Posterior cingulate gyrus (tissue), 11 donors: ENCODE data around the gene ADAM12.
A peak's percentile ranks its signal among the peaks of the same experiment; 100 is the strongest.

ENCODE experiments used
- DNase-seq, 10 donors: peaks; one replicate each; pipeline versions ENCODE4 v3.0.0 to v3.0.0-alpha.2; 2020 to 2021; ENCODE audit warnings: mixed read lengths in 3 of 10
- intact Hi-C: fragments of 100-400 bp; cut with DNase I; formaldehyde crosslinking; loops from one replicate; pipeline ENCODE4 v1.15.1; 2023

ADAM12 gene, protein sequence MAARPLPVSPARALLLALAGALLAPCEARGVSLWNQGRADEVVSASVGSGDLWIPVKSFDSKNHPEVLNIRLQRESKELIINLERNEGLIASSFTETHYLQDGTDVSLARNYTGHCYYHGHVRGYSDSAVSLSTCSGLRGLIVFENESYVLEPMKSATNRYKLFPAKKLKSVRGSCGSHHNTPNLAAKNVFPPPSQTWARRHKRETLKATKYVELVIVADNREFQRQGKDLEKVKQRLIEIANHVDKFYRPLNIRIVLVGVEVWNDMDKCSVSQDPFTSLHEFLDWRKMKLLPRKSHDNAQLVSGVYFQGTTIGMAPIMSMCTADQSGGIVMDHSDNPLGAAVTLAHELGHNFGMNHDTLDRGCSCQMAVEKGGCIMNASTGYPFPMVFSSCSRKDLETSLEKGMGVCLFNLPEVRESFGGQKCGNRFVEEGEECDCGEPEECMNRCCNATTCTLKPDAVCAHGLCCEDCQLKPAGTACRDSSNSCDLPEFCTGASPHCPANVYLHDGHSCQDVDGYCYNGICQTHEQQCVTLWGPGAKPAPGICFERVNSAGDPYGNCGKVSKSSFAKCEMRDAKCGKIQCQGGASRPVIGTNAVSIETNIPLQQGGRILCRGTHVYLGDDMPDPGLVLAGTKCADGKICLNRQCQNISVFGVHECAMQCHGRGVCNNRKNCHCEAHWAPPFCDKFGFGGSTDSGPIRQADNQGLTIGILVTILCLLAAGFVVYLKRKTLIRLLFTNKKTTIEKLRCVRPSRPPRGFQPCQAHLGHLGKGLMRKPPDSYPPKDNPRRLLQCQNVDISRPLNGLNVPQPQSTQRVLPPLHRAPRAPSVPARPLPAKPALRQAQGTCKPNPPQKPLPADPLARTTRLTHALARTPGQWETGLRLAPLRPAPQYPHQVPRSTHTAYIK

DNA sequence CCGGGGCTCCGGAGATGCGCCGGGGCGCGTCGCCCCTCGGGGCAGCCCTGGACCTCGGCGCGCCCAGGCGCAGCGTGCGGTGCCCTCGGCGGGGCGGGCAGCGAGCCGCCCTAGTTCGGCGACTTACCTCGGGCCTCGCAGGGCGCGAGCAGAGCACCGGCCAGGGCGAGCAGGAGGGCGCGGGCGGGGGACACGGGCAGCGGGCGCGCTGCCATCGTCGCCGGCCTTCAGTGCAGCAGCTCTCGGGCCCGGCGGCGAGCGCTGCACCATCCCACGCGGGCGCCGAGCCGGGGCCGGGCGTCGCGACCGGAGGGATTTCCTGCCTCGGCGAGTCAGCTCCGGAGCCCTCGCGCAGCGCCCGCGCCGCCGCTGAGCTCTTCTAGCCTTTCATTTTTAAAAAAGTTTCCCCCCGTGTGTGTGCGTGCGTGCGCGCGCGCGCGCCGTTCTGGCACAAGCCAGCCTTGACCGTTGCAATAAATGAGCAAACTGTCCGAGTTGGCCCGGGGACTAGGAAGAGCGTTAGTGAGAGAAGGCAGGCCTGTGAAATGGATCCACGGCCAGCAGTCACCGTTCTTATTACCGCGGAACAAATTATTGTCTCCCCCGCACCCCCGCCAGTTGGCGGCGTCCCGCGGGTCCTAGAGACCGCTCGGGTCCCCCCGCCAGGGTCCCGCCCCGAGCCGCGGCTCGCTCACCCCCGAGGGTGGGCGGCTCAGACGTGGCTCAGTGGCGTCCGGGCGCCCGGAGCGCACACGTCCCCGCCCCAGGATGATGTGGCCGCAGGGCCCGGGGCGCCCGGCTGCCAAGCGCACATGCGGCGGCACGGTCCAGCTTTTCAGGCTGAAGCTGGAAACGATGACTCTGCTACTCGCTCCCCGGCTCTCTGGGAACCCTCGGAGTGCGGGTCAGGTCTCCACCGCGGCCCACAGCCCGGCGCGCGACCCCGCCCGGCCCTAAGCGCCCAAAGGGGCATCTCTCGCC, at the start of gene ADAM12:
ADAM12 (minus strand) TSS at position 547 of the 981 bp plus-strand sequence; CDS start at position 215, 332 bp downstream.
- DNase-seq, result peak in 9 of 10 donors; percentile 16 to 84 (median 30)
- intact Hi-C loops, result loop anchor here (1.0 kb wide), 1 partner anchor 406 kb away; no protein-coding TSS in a partner anchor

DNA sequence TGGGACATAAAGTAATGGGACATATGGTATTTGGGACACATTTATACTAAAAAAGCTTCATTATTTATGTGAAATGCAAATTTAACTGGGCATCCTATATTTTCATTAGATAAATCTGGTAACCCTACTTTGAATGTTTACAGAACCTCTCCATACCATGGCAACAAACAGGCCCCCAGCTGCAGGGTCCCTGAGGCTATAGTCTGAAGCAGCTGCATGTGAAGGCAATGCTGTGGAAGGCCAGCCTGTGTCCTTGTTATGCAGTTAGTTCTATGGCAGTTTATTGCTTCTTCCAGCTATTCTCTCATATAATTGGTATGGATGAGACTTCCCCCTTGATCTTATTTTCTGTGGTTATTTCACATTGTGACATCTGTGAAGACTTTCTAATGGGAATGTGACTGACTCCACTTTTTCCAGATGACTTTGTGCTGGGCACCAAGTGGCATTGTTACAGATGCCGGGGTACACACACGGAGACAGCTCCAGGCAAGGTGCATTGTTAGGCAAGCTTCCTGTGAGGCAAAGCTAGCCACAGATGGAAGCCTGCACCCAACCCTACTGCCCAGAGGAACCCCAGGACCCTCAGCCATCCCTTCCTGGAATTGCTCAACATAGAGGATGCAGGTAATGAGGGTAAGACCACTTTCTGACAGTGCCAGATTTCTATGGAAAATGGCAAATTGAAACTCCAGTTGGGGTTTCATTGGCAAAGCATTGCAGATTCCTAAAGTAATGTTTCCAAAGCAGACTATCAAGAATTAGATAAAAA, 49.5 kb upstream of the ADAM12 start:
- intact Hi-C loops, result no loop called here
- peak in 1 of 10 donors; percentile 24 for DNase-seq

DNA sequence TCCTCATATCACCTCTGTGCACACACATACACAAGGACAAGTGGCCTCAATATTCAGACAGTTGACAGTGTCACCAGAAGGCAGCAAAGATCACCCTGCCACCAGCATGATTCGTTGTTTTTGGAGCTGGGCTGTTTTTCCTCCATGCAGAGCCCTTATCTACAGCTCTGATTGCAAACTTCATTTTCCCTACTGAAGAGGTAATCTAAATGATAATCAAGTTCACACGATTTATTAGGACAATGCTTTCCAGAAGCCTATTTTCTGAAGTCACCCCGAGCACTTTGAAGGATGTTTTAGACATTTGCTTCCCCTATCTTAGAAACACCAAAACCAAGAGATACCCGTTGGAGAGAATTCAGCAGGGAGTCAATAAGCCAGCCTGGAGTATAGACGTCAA, 46.0 kb upstream of the ADAM12 start:
- intact Hi-C loops, result no loop called here
- no peak for DNase-seq

DNA sequence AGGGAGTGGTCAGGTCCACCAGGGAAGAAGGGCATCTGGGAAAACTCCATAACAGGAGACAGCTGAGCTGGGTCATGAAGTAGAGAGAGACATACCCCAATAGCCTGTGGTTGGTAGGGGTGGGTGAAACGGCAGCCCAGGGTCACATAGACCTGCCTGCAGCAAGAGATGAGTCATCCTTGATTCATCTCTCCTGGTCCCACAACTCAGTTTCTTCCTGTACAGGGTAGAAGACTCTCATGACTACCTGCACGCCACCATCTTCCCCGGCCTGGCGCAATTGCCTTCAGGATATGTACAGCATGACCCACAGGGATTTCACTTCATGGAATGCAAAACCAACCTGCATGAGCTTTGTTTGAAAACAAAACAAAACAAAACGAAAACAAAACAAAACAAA, 45.1 kb upstream of the ADAM12 start:
- DNase-seq, result peak in 1 of 10 donors; percentile 22
- intact Hi-C loops, result no loop called here

DNA sequence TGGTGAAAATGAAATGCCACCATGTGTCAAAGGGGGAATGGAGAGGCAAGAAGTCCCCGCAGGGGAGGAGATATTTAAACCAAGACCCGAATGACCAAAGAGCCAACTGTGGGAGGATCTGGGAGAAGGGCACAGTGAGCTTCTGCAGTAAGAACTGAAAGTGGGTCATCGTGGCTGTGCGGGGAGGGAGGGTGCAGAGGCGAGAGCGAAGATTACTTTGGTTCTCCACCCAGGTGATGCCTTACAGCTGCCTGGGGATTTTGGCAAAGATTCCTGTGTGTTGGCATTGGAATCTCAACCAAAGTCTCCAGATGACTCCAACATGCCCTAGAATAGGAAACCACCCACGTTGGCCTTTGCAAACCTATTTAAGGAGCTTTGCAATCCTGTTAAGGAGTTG, 44.2 kb upstream of the ADAM12 start:
- DNase-seq, result peak in 4 of 10 donors; percentile 12 to 78 (median 44)
- intact Hi-C loops, result no loop called here

DNA sequence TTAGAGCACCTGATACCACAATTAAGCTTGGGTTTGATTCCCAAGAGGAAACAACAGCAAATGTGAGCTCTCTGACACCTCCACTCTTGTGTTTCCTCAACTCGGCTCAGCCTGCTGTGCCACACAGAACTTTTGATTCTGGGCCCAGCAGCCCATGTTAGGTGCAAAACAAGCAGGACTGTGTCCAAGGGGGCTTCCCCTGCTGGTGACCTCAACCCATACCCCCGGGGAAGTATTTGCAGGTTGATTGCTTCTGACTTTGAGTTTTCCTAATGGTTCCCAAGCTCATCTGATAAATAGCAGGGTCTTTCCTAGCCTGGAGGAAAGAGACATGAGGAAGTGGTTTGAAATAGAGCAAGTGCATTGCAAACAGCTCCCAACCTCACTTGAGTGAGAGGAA, 43.5 kb upstream of the ADAM12 start:
- intact Hi-C loops, result no loop called here
- DNase-seq, result peak in 1 of 10 donors; percentile 54

DNA sequence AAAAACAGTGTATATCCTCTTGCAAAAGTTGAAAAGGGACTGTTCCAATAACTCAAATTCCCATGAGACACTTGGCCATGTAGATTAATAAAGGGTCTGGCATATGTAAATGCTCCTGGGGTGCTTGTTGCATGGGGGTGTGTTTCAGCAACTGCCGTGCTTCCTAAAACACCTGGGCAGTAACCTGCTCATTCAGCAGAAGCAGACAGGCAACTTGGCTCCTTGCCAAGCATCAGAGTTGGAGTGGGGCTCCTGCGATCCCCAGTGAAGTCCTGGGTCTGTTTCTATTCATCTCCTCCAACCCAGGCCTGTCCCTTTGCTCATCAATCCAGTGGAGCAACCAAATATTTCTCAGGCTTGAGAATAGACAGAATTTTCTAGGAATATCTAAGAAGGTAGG, 42.2 kb upstream of the ADAM12 start:
- intact Hi-C loops, result no loop called here

DNA sequence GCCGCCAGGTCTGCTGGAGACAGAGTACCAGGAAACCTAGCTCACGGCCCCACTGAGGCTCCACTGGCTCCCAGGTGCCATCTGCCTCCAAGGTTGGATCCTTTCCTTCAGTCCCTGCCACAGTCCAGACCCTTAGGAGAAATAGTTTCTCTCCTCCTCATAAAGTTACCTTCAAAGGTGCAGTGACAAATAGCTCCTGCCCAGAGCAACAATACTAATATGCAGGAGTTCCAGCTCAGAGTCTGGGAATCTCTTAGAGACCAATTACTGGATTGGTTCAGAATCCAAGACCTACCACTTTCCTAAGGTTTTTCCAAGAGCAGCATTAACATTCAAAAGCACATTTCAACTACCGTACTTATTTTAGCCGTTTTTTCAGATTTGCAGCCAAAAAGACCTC, 41.0 kb upstream of the ADAM12 start:
- intact Hi-C loops, result no loop called here
- no peak for DNase-seq

More for the DNA sequence above, 42.2 kb upstream of the ADAM12 start:
- DNase-seq, result no peak

DNA sequence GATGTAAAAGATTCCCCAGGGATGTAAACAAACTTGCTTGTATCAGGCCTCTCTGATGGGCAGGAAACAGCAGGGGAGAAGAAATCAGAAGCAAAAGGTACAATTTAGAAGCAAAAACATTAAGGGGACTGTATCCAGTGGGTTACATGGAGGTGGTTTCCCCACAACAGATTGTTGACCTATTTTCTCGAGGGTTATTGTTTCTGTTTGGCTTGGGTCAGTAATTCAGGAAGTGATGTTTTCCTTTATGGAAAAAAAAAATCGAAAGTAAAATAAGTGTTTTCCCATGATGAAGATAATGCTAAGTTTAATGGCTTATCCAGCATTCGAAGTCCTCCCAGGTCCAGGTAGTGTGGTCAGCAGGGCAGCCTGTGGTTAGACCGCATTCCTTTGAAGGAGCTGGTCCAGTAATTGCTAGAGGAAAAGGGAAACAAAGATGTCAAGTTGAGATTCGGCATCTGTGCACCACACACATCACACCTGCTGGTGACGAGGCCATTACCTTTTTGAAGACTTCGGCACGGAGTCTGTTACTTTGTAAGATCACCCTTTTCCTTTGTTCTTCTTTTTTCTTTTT, 37.3 kb upstream of the ADAM12 start:
- intact Hi-C loops, result no loop called here
- DNase-seq, result no peak

DNA sequence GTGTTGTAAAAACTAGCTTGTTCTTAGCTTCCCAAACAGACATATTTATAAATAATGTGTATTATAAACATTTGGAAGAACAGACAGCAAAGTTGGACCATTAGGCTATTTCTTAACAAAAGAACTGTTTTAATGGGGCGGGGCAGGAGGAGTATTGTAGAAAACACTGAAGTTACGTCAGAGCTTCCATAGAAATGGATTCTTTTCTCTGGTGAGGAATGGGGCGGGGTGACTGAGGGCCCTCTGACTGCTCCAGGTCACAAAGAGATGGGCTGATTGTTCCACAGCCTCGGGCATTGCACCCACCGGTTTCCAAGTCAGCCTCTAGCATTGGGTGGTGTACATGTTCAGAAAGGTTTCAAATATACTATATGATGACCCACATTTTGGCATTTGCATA, 36.8 kb upstream of the ADAM12 start:
- no peak for DNase-seq

DNA sequence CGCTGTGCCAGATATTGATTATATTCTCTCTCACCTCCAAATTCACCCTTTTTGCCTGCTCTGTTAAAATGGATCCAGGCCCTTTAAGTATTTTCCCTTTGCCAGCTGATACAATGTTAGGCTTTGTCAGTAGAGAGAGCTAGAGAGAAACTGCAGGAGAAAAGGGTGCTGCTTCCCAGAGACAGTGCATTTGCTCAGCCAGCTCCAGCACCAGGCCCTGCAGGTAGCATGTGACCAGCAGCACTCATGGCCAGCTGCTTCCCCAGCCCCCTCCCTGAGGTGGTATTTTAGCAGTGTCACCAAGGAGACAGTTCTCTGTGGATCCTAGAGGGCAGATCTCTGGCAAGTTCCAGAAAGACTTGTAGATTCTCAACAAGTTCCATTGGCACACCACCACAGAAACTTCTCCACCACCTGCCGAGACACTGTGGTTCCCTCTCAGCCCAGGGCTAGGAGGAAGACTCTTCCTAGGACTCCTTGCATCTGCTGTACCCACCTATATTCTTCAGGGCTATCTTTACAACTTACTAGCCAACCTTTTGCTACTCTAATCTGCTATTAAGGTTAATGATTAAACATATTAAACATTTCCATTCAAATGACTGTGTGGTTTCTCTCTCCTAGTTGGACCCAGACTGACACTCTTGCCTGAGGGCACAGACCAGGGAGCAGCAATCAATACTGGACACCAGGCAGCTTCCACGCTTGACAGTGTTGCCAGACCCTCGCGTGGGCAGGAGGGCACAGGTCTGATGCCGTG, 35.6 kb upstream of the ADAM12 start:
- DNase-seq, result no peak
- intact Hi-C loops, result no loop called here

More for the DNA sequence above, 36.8 kb upstream of the ADAM12 start:
- intact Hi-C loops, result no loop called here

DNA sequence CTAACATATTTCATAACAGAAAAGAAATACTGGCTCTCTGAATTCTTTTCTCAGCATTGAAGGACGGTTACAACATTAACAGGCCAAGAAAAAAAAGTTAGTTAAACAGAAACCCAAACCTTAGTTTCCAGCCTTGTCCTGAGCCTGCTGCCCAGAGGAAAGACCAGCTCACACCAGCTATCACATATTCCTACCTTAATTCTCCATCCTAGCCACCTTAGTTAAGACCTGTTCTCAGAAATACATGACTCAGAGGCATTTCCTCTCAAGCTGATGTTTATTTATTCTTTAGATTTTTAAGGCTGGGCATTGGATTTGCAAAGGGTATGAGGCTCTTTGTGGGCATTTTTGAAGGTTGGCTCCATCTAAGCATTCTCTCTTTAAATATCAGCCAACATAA, 34.3 kb upstream of the ADAM12 start:
- intact Hi-C loops, result no loop called here
- no peak for DNase-seq

DNA sequence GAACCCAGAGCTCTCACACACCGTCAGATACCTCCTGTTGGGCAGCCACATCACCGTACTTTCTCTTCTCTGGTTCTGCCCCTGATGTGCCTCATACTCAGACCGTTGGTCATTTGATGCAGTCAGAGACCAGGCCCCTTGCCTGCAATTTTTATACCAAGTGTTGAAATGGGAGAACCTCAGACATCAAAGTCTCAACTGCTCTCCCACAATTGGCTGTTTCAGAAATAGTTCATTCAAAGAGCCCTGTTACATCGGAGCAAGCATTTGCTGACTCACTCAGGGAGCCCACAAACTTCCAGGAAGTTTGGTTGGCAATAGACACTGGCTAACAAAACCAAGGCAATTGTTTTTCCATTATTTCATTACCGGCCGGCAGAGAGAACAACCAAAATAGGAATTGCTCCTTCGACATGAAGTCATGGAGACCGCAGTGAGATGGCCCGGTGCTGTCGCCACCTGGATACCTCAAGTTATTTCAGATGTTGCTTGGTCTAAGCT, 33.5 kb upstream of the ADAM12 start:
- intact Hi-C loops, result no loop called here
- DNase-seq, result no peak

DNA sequence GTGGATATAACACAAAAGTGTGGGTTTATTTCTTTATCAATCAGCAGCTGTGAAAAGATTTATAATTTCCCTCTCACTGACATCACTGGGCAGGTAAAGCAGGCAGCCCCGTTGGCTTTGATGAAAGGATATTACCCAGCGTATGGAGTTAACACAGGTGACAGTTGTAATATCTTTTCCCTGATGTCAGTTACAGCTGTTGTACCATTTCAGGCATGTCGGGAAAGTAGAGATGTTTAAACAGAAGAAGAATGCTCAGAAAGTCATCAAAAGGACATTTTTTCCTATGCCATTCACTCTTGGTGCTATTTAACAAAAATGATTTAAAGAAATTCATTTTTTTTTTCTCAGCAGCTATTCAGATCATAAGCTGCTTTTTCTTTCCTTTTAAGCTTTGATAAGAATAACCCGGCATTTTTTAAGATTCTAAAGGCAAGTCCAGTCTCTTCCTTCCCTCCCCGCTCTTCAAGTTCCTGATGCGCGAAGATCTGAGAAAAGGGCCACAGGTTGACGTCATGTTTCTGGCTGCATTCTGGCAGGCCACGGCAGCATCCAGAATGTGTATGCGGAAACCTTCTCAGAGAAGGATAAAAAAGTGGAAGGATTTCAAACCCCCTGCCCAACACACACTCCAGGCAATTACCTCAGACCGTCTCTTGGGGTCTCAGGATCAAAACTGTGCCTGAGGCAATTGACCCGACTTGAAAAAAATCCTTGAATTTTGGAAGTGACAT, 32.5 kb upstream of the ADAM12 start:
- no peak for DNase-seq
- intact Hi-C loops, result no loop called here

DNA sequence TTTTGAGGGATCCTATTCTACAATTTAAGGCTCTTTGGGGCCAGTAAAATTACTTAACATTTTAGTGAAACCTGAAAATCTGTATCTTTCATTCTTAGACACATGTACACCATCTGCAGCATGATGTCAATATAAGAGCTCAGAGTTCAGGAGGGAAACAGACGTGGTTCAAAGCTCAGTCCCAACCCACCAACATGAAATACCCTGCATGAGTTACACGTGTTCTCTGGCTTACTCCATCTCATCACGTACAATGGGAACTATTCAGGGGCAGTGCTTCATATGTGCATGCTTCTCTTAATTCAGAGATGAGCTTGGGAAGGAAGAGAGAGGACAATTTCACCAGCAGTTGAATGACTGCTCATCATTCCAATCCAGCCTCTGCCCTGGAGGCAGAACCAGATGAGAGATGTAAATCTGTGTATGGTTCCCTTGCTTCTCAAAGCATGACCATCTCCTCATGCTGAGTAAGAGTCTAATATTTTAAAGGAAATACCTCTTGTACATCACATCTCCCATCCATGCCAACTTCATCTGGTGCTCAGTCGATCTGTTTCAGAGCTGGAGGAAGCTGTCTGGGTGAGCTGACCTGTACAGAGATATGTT, 29.0 kb upstream of the ADAM12 start:
- no peak for DNase-seq
- intact Hi-C loops, result no loop called here

DNA sequence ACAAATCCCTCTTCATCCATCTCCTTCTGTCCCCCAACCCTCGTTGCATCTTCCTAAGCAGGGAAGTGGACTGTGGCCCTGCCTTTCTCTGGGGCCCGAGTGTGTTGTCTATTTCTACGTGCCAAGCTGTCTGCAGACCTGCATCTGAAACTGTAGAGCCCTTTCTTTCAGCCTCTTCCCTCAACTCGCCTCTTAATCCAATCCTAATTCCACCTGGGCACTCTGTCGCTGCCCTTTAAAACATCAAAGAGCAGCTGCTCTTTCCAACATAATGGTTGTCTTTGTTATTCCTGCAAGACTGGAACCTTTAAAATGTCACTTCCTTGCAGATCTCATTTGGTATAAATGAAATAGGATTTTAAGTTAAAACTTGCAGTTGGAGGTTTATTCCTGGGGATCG, 21.5 kb upstream of the ADAM12 start:
- intact Hi-C loops, result no loop called here
- no peak for DNase-seq
